Measurements from ENCODE around the gene TENM3.

TENM3 gene

GRCh38 chr4:182801636-182802035, 558.4 kb downstream of the TENM3 start:
- peaks cover 6% of the 10 kb centered on the region for H3K9me3 Mint-ChIP-seq
- H3K36me3 Mint-ChIP-seq (ENCODE audit: low read depth): peaks cover 55% of the 10 kb centered on the region
- no peak for TF ChIP-seq CTCF (IDR thresholded peaks at IDR 0.05; ENCODE audit: unreplicated experiment in 3 of 3)
- no peak overlapping the region for H3K4me3 Mint-ChIP-seq
- H3K27ac Mint-ChIP-seq: no peak overlapping the region
- peaks cover 24% of the 10 kb centered on the region for H3K27me3 Mint-ChIP-seq (ENCODE audit: low read depth)
- peaks cover 5% of the 10 kb centered on the region for H3K4me1 Mint-ChIP-seq

DNA sequence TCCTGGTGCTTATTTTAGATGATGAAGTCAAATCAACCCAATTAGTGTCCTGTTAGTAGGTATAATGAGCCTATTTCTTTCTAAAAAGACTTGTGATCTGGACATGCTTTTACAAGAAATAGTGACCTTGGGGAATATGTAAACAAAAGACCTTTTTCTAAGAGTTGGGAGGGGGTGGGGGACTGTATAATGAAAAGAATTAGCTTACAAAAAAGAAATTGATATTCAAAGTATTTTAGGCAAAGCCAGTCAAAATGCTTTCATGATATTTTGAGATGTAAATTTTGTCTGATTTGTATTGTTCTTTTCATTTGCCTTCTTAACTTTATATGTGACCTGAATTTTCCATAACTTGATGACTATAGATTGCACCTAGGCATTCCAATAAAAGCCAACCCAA, 559.4 kb downstream of the TENM3 start:
- peaks cover 25% of the 10 kb centered on the region for H3K27me3 Mint-ChIP-seq (ENCODE audit: low read depth)
- TF ChIP-seq CTCF (IDR thresholded peaks at IDR 0.05; ENCODE audit: unreplicated experiment in 3 of 3): no peak
- H3K36me3 Mint-ChIP-seq (ENCODE audit: low read depth): peaks cover 47% of the 10 kb centered on the region
- peaks cover 5% of the 10 kb centered on the region for H3K4me1 Mint-ChIP-seq
- peaks cover 6% of the 10 kb centered on the region for H3K9me3 Mint-ChIP-seq
- H3K27ac Mint-ChIP-seq: peak overlapping the region in 1 of 3 experiments; percentile 15
- no peak overlapping the region for H3K4me3 Mint-ChIP-seq

DNA sequence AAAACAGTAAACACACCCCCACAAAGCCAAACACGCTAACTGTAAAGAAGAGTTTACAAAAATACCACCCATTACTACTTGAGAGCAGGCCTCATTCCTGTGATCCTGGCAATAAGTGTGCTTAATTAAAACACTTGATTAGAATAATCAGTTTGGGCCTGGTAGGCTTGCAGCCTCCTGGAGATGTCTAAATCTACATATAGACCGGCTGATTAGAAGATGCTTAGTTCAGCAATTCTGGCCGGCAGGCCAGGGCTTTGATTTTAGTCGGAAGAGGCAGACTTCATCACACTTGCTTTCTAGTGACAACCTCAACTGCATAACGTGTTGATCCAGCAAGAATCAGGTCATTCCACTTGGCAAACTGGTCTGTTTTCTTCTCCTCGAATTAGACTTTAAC, 560.0 kb downstream of the TENM3 start:
- Mint-ChIP-seq H3K27me3 (ENCODE audit: low read depth) (peaks cover 25% of the 10 kb centered on the region), H3K27ac (peak overlapping the region in 1 of 3 experiments; percentile 15), H3K36me3 (ENCODE audit: low read depth) (peaks cover 42% of the 10 kb centered on the region), H3K4me3 (no peak overlapping the region), H3K4me1 (peaks cover 5% of the 10 kb centered on the region), H3K9me3 (peaks cover 6% of the 10 kb centered on the region)
- no peak for TF ChIP-seq CTCF (IDR thresholded peaks at IDR 0.05; ENCODE audit: unreplicated experiment in 3 of 3)

DNA sequence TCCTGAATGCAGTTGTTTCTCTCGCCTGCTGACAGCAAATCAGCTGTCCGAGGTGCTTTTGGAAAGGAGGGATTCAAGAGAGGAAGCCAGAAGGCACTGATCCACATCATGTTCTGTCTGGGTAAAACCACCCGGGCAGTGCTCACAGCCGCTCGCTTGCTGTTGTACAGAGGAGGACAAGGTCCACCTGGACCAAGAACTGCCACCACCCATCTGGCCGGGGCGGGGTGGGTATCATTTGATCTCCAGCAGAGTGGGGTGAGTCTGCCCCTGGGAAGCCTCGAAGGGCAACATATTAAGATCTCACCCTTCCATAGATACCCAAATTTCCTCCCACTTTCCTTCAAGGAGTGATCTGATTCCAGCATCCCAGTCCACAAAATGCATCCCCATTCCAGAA, 560.9 kb downstream of the TENM3 start:
- TF ChIP-seq CTCF (IDR thresholded peaks at IDR 0.05; ENCODE audit: unreplicated experiment in 3 of 3): no peak
- Mint-ChIP-seq H3K4me1 (peaks cover 5% of the 10 kb centered on the region), H3K4me3 (no peak overlapping the region), H3K9me3 (peaks cover 3% of the 10 kb centered on the region), H3K27ac (no peak overlapping the region), H3K27me3 (ENCODE audit: low read depth) (peaks cover 31% of the 10 kb centered on the region), H3K36me3 (ENCODE audit: low read depth) (peaks cover 33% of the 10 kb centered on the region)

GRCh38 chr4:182805321-182805720, 562.1 kb downstream of the TENM3 start:
- no peak overlapping the region for H3K27ac Mint-ChIP-seq
- peak overlapping the region; percentile 40 to 46 (median 41) for H3K4me3 Mint-ChIP-seq
- H3K36me3 Mint-ChIP-seq (ENCODE audit: low read depth): peaks cover 24% of the 10 kb centered on the region
- H3K27me3 Mint-ChIP-seq (ENCODE audit: low read depth): peaks cover 31% of the 10 kb centered on the region
- H3K4me1 Mint-ChIP-seq: peaks cover 5% of the 10 kb centered on the region
- no peak for TF ChIP-seq CTCF (IDR thresholded peaks at IDR 0.05; ENCODE audit: unreplicated experiment in 3 of 3)
- H3K9me3 Mint-ChIP-seq: peaks cover 3% of the 10 kb centered on the region

- Mint-ChIP-seq H3K27ac (peak overlapping the region in 1 of 3 experiments; percentile 6), H3K36me3 (ENCODE audit: low read depth) (peaks cover 20% of the 10 kb centered on the region), H3K9me3 (no peaks in the 10 kb centered on the region), H3K4me3 (peak overlapping the region; percentile 32 to 50 (median 40)), H3K27me3 (ENCODE audit: low read depth) (peaks cover 31% of the 10 kb centered on the region), H3K4me1 (peaks cover 5% of the 10 kb centered on the region)
- no peak for TF ChIP-seq CTCF (IDR thresholded peaks at IDR 0.05; ENCODE audit: unreplicated experiment in 3 of 3)
Measured at GRCh38 chr4:182805750-182806149, 562.5 kb downstream of the TENM3 start.

Measured in nephron (organoid).